ENCODE data around the gene LOXHD1.

GRCh38 chr18:46497129-46497528, 159.9 kb downstream of the LOXHD1 start:
- TF ChIP-seq CTCF (IDR thresholded peaks at IDR 0.05) (no peak), POLR2A (IDR thresholded peaks at IDR 0.05) (no peak)
